ENCODE results near the gene FCHSD1.

The FCHSD1 gene

DNA sequence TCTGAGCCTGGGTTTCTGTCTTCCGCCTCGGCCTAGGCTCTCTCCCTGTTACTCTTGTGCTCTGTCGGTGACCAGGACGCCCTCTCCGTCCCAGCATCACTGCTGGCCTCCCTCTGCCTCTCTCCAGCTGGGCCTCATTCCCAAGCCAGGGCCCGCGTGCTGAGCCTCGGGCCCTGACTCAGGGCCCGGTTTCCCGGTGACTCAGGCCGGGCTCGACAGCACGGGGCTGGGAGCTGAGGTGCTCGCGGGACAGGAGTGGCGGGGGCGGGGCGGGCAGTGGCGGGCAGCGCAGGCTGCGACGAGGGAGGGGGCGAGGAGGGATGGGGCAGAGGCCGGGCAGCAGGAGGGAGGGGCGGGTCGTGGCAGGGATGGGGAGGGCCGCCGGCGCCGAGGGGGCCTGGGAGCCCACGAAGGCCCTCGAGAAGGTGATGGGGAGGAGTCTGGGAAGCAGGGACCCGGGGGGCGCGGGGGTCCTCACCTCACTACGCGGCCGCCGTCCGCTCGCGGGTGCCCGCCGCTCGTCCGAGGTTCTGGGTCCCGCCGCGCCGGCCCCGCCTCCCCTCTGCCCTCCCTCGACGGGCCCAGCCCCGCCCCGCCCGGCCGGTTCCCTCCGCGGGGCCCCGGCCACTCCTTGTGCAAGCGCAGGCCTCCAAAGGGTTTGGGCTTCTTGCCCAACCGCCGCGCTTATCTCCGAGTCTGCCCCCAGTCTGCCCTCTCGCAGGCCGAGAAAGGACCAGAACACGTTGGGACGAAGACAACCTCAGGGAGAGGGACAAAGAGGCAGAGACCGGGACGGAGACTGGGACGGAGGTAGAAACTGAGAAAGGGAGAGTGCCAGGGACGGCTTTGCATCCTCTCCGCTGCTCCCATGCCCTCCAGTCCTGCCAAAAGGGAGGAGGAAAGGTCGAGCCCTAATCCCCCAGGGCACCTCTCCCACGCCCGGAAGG lies 30.8 kb upstream of the FCHSD1 start, which contains the start of gene ARAP3:
ARAP3 (minus strand) TSS at position 536 of the 947 bp plus-strand sequence. CDS start 1,744 bp downstream, outside the sequence.
- no peak within 1 kb of the TSS for H3K4me3 ChIP-seq (ENCODE audit: low read depth, low read length)
- DNase-seq (ENCODE audit: low read depth) = no peak
- TF ChIP-seq, protein P1, sequence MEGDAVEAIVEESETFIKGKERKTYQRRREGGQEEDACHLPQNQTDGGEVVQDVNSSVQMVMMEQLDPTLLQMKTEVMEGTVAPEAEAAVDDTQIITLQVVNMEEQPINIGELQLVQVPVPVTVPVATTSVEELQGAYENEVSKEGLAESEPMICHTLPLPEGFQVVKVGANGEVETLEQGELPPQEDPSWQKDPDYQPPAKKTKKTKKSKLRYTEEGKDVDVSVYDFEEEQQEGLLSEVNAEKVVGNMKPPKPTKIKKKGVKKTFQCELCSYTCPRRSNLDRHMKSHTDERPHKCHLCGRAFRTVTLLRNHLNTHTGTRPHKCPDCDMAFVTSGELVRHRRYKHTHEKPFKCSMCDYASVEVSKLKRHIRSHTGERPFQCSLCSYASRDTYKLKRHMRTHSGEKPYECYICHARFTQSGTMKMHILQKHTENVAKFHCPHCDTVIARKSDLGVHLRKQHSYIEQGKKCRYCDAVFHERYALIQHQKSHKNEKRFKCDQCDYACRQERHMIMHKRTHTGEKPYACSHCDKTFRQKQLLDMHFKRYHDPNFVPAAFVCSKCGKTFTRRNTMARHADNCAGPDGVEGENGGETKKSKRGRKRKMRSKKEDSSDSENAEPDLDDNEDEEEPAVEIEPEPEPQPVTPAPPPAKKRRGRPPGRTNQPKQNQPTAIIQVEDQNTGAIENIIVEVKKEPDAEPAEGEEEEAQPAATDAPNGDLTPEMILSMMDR (IDR thresholded peaks at IDR 0.05; ENCODE audit: low read depth, low read length, missing control alignments) = no peak

DNA sequence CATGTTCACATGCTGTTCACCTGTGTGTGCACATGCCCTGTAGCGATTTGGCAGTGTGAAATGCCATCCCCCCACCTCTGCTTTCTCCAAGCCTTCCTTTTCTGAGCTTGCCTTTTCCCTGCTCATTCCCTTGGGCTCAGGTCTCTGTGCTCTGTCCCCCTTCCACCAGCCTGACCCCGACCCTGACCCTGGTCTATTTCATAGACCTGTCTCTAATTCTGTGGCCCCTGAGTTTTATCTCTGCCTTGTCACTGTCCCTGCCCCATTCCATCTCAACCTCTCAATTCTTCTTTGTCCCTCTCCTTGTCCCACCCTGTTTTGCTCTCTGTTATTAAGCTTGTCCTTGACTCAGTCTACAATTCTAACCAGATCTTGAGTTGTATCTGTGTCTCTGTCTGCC lies 30.1 kb upstream of the FCHSD1 start:
- TF ChIP-seq, protein P1 (IDR thresholded peaks at IDR 0.05; ENCODE audit: low read depth, low read length, missing control alignments) = no peak
- no peak for DNase-seq (ENCODE audit: low read depth)
- no peak overlapping the region for H3K4me3 ChIP-seq (ENCODE audit: low read depth, low read length)

DNA sequence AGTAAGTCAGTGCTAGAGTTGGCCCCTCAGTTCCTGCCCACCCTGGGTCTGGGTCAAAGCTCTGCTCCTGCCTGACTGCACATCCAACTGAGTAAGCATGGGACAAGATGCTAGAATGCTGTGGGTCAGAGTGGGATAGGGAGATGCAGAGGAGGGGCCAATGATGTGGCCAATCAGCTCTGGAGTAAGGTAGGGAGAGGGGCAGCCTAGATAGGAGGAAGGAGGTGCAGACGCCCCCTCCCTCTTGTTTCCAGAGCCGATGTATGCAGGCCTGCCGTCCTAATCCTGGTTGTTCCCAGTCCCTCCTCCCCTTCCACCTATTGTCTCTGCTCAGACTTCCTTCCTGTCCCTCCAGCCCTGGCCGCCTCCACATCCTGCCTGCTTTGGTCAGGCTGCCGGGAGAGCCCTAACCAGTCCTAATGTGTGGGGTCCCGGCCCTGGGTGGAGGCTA lies 29.6 kb upstream of the FCHSD1 start:
- H3K4me3 ChIP-seq (ENCODE audit: low read depth, low read length) = no peak overlapping the region
- TF ChIP-seq, protein P1 (IDR thresholded peaks at IDR 0.05; ENCODE audit: low read depth, low read length, missing control alignments) = no peak
- DNase-seq (ENCODE audit: low read depth) = no peak

- DNase-seq (ENCODE audit: low read depth) = no peak
- TF ChIP-seq, protein P1 (IDR thresholded peaks at IDR 0.05; ENCODE audit: low read depth, low read length, missing control alignments) = no peak
- H3K4me3 ChIP-seq (ENCODE audit: low read depth, low read length) = no peak overlapping the region
Measured at GRCh38 chr5:141680178-141680577, 29.0 kb upstream of the FCHSD1 start.

GRCh38 chr5:141677415-141677814 lies 26.2 kb upstream of the FCHSD1 start:
- no peak overlapping the region for H3K4me3 ChIP-seq (ENCODE audit: low read depth, low read length)
- no peak for DNase-seq (ENCODE audit: low read depth)
- TF ChIP-seq, protein P1 (IDR thresholded peaks at IDR 0.05; ENCODE audit: low read depth, low read length, missing control alignments) = peak; percentile 21

GRCh38 chr5:141675672-141676071 lies 24.5 kb upstream of the FCHSD1 start:
- TF ChIP-seq, protein P1 (IDR thresholded peaks at IDR 0.05; ENCODE audit: low read depth, low read length, missing control alignments) = no peak
- H3K4me3 ChIP-seq (ENCODE audit: low read depth, low read length) = no peak overlapping the region
- no peak for DNase-seq (ENCODE audit: low read depth)
